Loucy (cell line): ENCODE data around the gene RBM17.
"Not testable (repeated sequence)": the region's sequence is repeated elsewhere in the genome, so short reads cannot be mapped to it uniquely, and the experiment has no call there.

ENCODE experiments used
- H2AFZ ChIP-seq: fragments of 200-600 bp; sonication (generic); 2 replicates; pipeline ENCODE4 v1.6.0; 2016; ENCODE audit warnings: antibody characterized with exemption, mild to moderate bottlenecking, low read length, moderate library complexity
- H3F3A ChIP-seq: fragments of 200-600 bp; 2 replicates; pipeline ENCODE4 v1.6.0; 2016; ENCODE audit warnings: antibody characterized with exemption, low read depth, mild to moderate bottlenecking
- H3K27me3 ChIP-seq: fragments of 200-600 bp; sonication (generic); 2 replicates; pipeline ENCODE4 v1.6.1; 2014; ENCODE audit warnings: low read length, mild to moderate bottlenecking; ENCODE audit not compliant: insufficient read depth, poor library complexity, severe bottlenecking
- H3K36me3 ChIP-seq: fragments of 200-600 bp; sonication (generic); 2 replicates; pipeline ENCODE4 v1.6.1; 2016; ENCODE audit warnings: low read length; ENCODE audit not compliant: insufficient read depth
- H3K4me1 ChIP-seq: fragments of 200-600 bp; sonication (generic); 2 replicates; pipeline ENCODE4 v1.5.1; 2014; ENCODE audit warnings: low read length, mild to moderate bottlenecking; ENCODE audit not compliant: insufficient read depth, poor library complexity, severe bottlenecking
- H3K4me2 ChIP-seq: fragments of 200-600 bp; sonication (generic); 2 replicates; pipeline ENCODE4 v1.6.0; 2014; ENCODE audit warnings: antibody characterized with exemption, low read length, low read depth, mild to moderate bottlenecking; ENCODE audit not compliant: poor library complexity, severe bottlenecking
- H3K4me3 ChIP-seq: fragments of 200-600 bp; sonication (generic); 2 replicates; pipeline ENCODE4 v1.5.1; 2014; ENCODE audit warnings: low read length, mild to moderate bottlenecking, mixed read lengths; ENCODE audit not compliant: poor library complexity, severe bottlenecking
- H3K79me2 ChIP-seq: fragments of 200-600 bp; sonication (generic); 2 replicates; pipeline ENCODE4 v1.6.1; 2014; ENCODE audit warnings: low read length; ENCODE audit not compliant: insufficient read depth
- H3K9ac ChIP-seq: fragments of 200-600 bp; sonication (generic); 2 replicates; pipeline ENCODE4 v1.6.0; 2014; ENCODE audit warnings: mild to moderate bottlenecking, low read depth, low read length, moderate library complexity; ENCODE audit not compliant: poor library complexity, severe bottlenecking
- H3K9me2 ChIP-seq: fragments of 200-600 bp; sonication (generic); replicated peaks from 2 replicates; pipeline ENCODE4 v1.6.1; 2016; ENCODE audit warnings: low read depth, low read length, mixed read lengths
- H3K9me3 ChIP-seq: fragments of 200-600 bp; sonication (generic); 2 replicates; pipeline ENCODE4 v1.6.1; 2014; ENCODE audit warnings: mild to moderate bottlenecking, antibody characterized with exemption, low read length, low read depth; ENCODE audit not compliant: insufficient read depth
- H4K20me1 ChIP-seq: fragments of 200-600 bp; sonication (generic); 2 replicates; pipeline ENCODE4 v1.6.0; 2014; ENCODE audit warnings: antibody characterized with exemption, low read length, mild to moderate bottlenecking; ENCODE audit not compliant: insufficient read depth, poor library complexity, severe bottlenecking
- CTCF ChIP-seq: fragments of 200-600 bp; sonication (generic); conservative IDR thresholded peaks from 2 replicates; pipeline ENCODE4 v1.5.1; 2014; ENCODE audit warnings: mild to moderate bottlenecking, antibody characterized with exemption, low read length
- EZH2phosphoT487 ChIP-seq: fragments of 200-600 bp; IDR thresholded peaks from 2 replicates; pipeline ENCODE4 v1.6.1; 2018; ENCODE audit warnings: antibody characterized with exemption, mild to moderate bottlenecking, moderate library complexity, borderline replicate concordance

The RBM17 gene

GRCh38 chr10:6164271-6165095 is 75.6 kb downstream of the RBM17 start:
- H3K79me2 ChIP-seq: peaks cover 67% of the 10 kb centered on the region

GRCh38 chr10:6165221-6165725 is 76.4 kb downstream of the RBM17 start:
- H3K79me2 ChIP-seq: peaks cover 71% of the 10 kb centered on the region
- H3F3A ChIP-seq: no peaks in the 10 kb centered on the region
- no peak overlapping the region for H2AFZ ChIP-seq
- H3K4me1 ChIP-seq: peaks cover 25% of the 10 kb centered on the region
- H4K20me1 ChIP-seq: peaks cover 6% of the 10 kb centered on the region
- H3K27me3 ChIP-seq: no peaks in the 10 kb centered on the region
- H3K4me3 ChIP-seq: peak overlapping the region; percentile 88
- H3K9me2 ChIP-seq: no peaks in the 10 kb centered on the region
- H3K36me3 ChIP-seq: no peaks in the 10 kb centered on the region
- H3K9me3 ChIP-seq: no peaks in the 10 kb centered on the region
- no peak for TF ChIP-seq EZH2phosphoT487
- no peak for TF ChIP-seq CTCF
- H3K4me2 ChIP-seq: peak overlapping the region; percentile 77
- H3K9ac ChIP-seq: peak overlapping the region; percentile 97

More at GRCh38 chr10:6164271-6165095, 75.6 kb downstream of the RBM17 start:
- Histone ChIP-seq H3K4me2 (peak overlapping the region; percentile 77), H3K27me3 (no peaks in the 10 kb centered on the region), H3K9ac (peak overlapping the region; percentile 97), H3K9me3 (no peaks in the 10 kb centered on the region), H2AFZ (0 out of 2 replicates have a peak overlapping the region, but pooled peaks have one; percentile 43), H3K4me1 (peaks cover 17% of the 10 kb centered on the region), H3F3A (no peaks in the 10 kb centered on the region), H4K20me1 (peaks cover 6% of the 10 kb centered on the region), H3K36me3 (no peaks in the 10 kb centered on the region), H3K4me3 (peak overlapping the region; percentile 88), H3K9me2 (no peaks in the 10 kb centered on the region)
- TF ChIP-seq EZH2phosphoT487 (no peak), CTCF (no peak)

GRCh38 chr10:6165933-6166332 is 77.1 kb downstream of the RBM17 start:
- H3K79me2 ChIP-seq: peaks cover 76% of the 10 kb centered on the region

More at GRCh38 chr10:6165933-6166332, 77.1 kb downstream of the RBM17 start:
- H2AFZ ChIP-seq, H4K20me1 ChIP-seq, H3K9me3 ChIP-seq, H3K27me3 ChIP-seq, H3K9me2 ChIP-seq, H3K36me3 ChIP-seq, H3K4me2 ChIP-seq, H3K4me3 ChIP-seq, H3F3A ChIP-seq: not testable (repeated sequence)
- peak overlapping the region; percentile 97 for H3K9ac ChIP-seq
- peaks cover 29% of the 10 kb centered on the region for H3K4me1 ChIP-seq
